H1 (cell line): ENCODE results near the gene SLC35G6. TPM values are rescaled to one million over a fixed set of nuclear protein-coding genes. Genes with fewer than 3 reads are reported as not detected.

Experiments
- CTCF ChIA-PET: fragments of 300-600 bp; sonication (Branson Sonifier 250); formaldehyde crosslinking; loops from one replicate; lab custom pipeline; 2021; ENCODE audit not compliant: partially characterized antibody; lab: Charles Lee
- POLR2A ChIA-PET: fragments of 300-600 bp; sonication (Branson Sonifier 250); formaldehyde crosslinking; loops from one replicate; lab custom pipeline; 2021; ENCODE audit warnings: inconsistent platforms; ENCODE audit not compliant: partially characterized antibody; lab: Charles Lee
- DNase-seq, 2 experiments: peaks; one replicate each; pipeline versions ENCODE4 v3.0.0 to v3.0.0-alpha.2; 2010 to 2022; ENCODE audit warnings: low spot score in 2 of 2, low read depth in 1 of 2, mixed read lengths in 1 of 2
- FAIRE-seq: peaks from 2 replicates; lab custom pipeline; 2011; peaks lifted over from hg19 to GRCh38; lab: Jason Lieb, UNC
- H2AFZ ChIP-seq: 2 replicates; pipeline ENCODE4 v1.8.1; 2012; ENCODE audit warnings: low read length, inconsistent platforms
- H2AK5ac ChIP-seq: 2 replicates; pipeline ENCODE4 v1.6.1; 2013; ENCODE audit warnings: low read depth, low read length
- H2BK120ac ChIP-seq: replicated peaks from 2 replicates; pipeline ENCODE3; 2013; ENCODE audit warnings: low read depth, low read length, inconsistent platforms
- H2BK12ac ChIP-seq: 2 replicates; pipeline ENCODE4 v1.6.1; 2013; ENCODE audit warnings: low read depth, low read length
- H2BK15ac ChIP-seq: 2 replicates; pipeline ENCODE4 v1.6.1; 2013; ENCODE audit warnings: low read length
- H2BK20ac ChIP-seq: 2 replicates; pipeline ENCODE4 v1.6.1; 2013; ENCODE audit warnings: low read length
- H2BK5ac ChIP-seq: 2 replicates; pipeline ENCODE4 v1.6.1; 2013; ENCODE audit warnings: low read depth, low read length
- H3K14ac ChIP-seq: 2 replicates; pipeline ENCODE4 v1.6.1; 2013; ENCODE audit warnings: inconsistent platforms; ENCODE audit not compliant: insufficient read length
- H3K18ac ChIP-seq: 2 replicates; pipeline ENCODE4 v1.6.1; 2013; ENCODE audit warnings: low read length; ENCODE audit errors: extremely low read depth
- H3K23ac ChIP-seq: 2 replicates; pipeline ENCODE4 v1.6.1; 2013; ENCODE audit warnings: inconsistent platforms; ENCODE audit not compliant: insufficient read length
- H3K23me2 ChIP-seq: 2 replicates; pipeline ENCODE4 v1.6.1; 2013; ENCODE audit warnings: low read depth, low read length
- H3K27ac ChIP-seq: 2 replicates; pipeline ENCODE4 v1.6.1; 2011; ENCODE audit warnings: low read depth, low read length, inconsistent platforms
- H3K27me3 ChIP-seq, 4 experiments: replicated peaks in 1 of 4; 1 replicate in 1 of 4; 2 replicates in 3 of 4; pipeline versions ENCODE4 v1.6.1 to v1.8.1; 2011 to 2013; ENCODE audit warnings: low read length in 3 of 4, mild to moderate bottlenecking in 3 of 4, inconsistent platforms in 2 of 4, mixed read lengths in 2 of 4, moderate library complexity in 1 of 4; ENCODE audit not compliant: control insufficient read depth in 3 of 4, insufficient read depth in 3 of 4; ENCODE audit errors: extremely low read depth in 1 of 4
- H3K36me3 ChIP-seq, 4 experiments: 2 replicates each; pipeline versions ENCODE4 v1.6.1 to v1.8.1; 2011 to 2013; ENCODE audit warnings: mild to moderate bottlenecking in 4 of 4, low read length in 3 of 4, moderate library complexity in 2 of 4, control low read depth in 1 of 4, inconsistent platforms in 1 of 4; ENCODE audit not compliant: insufficient read depth in 4 of 4, control insufficient read depth in 2 of 4
- H3K4ac ChIP-seq: replicated peaks from 2 replicates; pipeline ENCODE3; 2013; ENCODE audit warnings: low read length, low read depth, mixed read lengths, inconsistent platforms; ENCODE audit not compliant: insufficient read length
- H3K4me1 ChIP-seq, 4 experiments: replicated peaks in 1 of 4; 1 replicate in 1 of 4; 2 replicates in 3 of 4; pipeline versions ENCODE4 v1.6.1 to v1.8.1; 2011 to 2013; ENCODE audit warnings: low read length in 3 of 4, inconsistent platforms in 2 of 4, mixed read lengths in 1 of 4; ENCODE audit not compliant: insufficient read depth in 4 of 4, control insufficient read depth in 3 of 4
- H3K4me2 ChIP-seq, 2 experiments: 2 replicates each; pipeline versions ENCODE4 v1.6.1 to v1.8.1; 2011 to 2013; ENCODE audit warnings: low read depth in 2 of 2, low read length in 2 of 2, control low read depth in 1 of 2, inconsistent platforms in 1 of 2, mild to moderate bottlenecking in 1 of 2; ENCODE audit not compliant: insufficient read depth in 1 of 2
- H3K4me3 ChIP-seq, 4 experiments: fragments of 200-600, 300-600 bp in 1 of 4; sonication (generic), shearing (Covaris generic), sonication (Bioruptor Twin) in 1 of 4; 2 replicates each; pipeline versions ENCODE4 v1.5.1 to v1.8.1; 2011 to 2016; ENCODE audit warnings: low read length in 4 of 4, low read depth in 3 of 4, control low read depth in 2 of 4, inconsistent platforms in 2 of 4, mild to moderate bottlenecking in 2 of 4, mixed read lengths in 1 of 4, moderate library complexity in 1 of 4; ENCODE audit not compliant: insufficient read depth in 2 of 4; ENCODE audit errors: extremely low read depth in 1 of 4
- H3K56ac ChIP-seq: replicated peaks from 2 replicates; pipeline ENCODE3; 2013; ENCODE audit warnings: low read depth, mild to moderate bottlenecking, mixed read lengths, low read length, inconsistent platforms; ENCODE audit not compliant: insufficient read length
- H3K79me1 ChIP-seq: 2 replicates; pipeline ENCODE4 v1.6.1; 2013; ENCODE audit warnings: low read depth, low read length, control low read depth
- H3K79me2 ChIP-seq, 2 experiments: 2 replicates each; pipeline versions ENCODE4 v1.6.1 to v1.8.1; 2012 to 2013; ENCODE audit warnings: low read length in 2 of 2, mild to moderate bottlenecking in 2 of 2, inconsistent platforms in 1 of 2; ENCODE audit not compliant: insufficient read depth in 2 of 2, control insufficient read depth in 1 of 2
- H3K9ac ChIP-seq, 4 experiments: replicated peaks in 1 of 4; 1 replicate in 1 of 4; 2 replicates in 3 of 4; pipeline versions ENCODE4 v1.6.1 to v1.8.1; 2011 to 2013; ENCODE audit warnings: low read depth in 3 of 4, low read length in 3 of 4, control low read depth in 2 of 4, mild to moderate bottlenecking in 2 of 4, moderate library complexity in 2 of 4, inconsistent platforms in 1 of 4; ENCODE audit errors: extremely low read depth in 1 of 4
- H3K9me3 ChIP-seq, 2 experiments: 2 replicates each; pipeline versions ENCODE4 v1.6.1 to v1.8.1; 2012 to 2013; ENCODE audit warnings: mild to moderate bottlenecking in 2 of 2, moderate library complexity in 2 of 2, control low read depth in 1 of 2, inconsistent platforms in 1 of 2, low read depth in 1 of 2, low read length in 1 of 2, mixed read lengths in 1 of 2; ENCODE audit not compliant: insufficient read depth in 2 of 2
- H4K20me1 ChIP-seq, 2 experiments: replicated peaks in 1 of 2; 2 replicates each; pipeline versions ENCODE3 to v1.8.1; 2011 to 2013; ENCODE audit warnings: inconsistent platforms in 2 of 2, low read length in 2 of 2, mild to moderate bottlenecking in 1 of 2; ENCODE audit not compliant: insufficient read depth in 2 of 2, control insufficient read depth in 1 of 2
- H4K5ac ChIP-seq: 2 replicates; pipeline ENCODE4 v1.6.1; 2013; ENCODE audit warnings: low read length, low read depth, mixed read lengths, inconsistent platforms; ENCODE audit not compliant: insufficient read length
- H4K8ac ChIP-seq: 2 replicates; pipeline ENCODE4 v1.8.0; 2013; ENCODE audit warnings: mild to moderate bottlenecking, moderate library complexity, low read length, inconsistent platforms; ENCODE audit not compliant: insufficient read depth; ENCODE audit errors: extremely low read depth
- H4K91ac ChIP-seq: replicated peaks from 2 replicates; pipeline ENCODE3; 2013; ENCODE audit warnings: low read length, mixed read lengths, inconsistent platforms; ENCODE audit not compliant: insufficient read length
- EZH2 ChIP-seq: fragments of 200-600 bp; sonication (generic); IDR thresholded peaks from 2 replicates; pipeline ENCODE4 v1.7.1; 2012; ENCODE audit warnings: low read depth, mild to moderate bottlenecking, moderate library complexity, low read length, inconsistent platforms; ENCODE audit not compliant: severe bottlenecking
- WGBS, 2 experiments: shearing (Covaris generic) in 1 of 2; methylation state at CpG; one replicate each; pipeline versions ENCODE4 v1.1.6 to v1.1.7; 2013 to 2015; ENCODE audit warnings: low lambda C conversion rate in 2 of 2, mixed read lengths in 2 of 2, inconsistent platforms in 1 of 2, low coverage in 1 of 2, missing lambda C conversion rate in 1 of 2; ENCODE audit not compliant: insufficient replicate concordance in 2 of 2, insufficient coverage in 1 of 2, insufficient read length in 1 of 2; ENCODE audit errors: extremely low coverage in 1 of 2, missing lambda C conversion rate in 1 of 2; 5-methylcytosine and 5-hydroxymethylcytosine counted together
- polyA plus RNA-seq, 7 experiments: library from polyadenylated mRNA; depleted of rRNA in 3 of 7; stranded (reverse) in 5 of 7; unstranded in 2 of 7; fragments of >200 nt in 5 of 7; fragments of 200-250 nt in 2 of 7; gene quantifications; 1 replicate in 5 of 7; 2 replicates in 1 of 7; 4 replicates in 1 of 7; pipeline versions ENCODE4 v1.2.1 to v1.2.3, GENCODE V29; 2011 to 2013; ENCODE audit warnings: missing spikeins in 2 of 7, mixed read lengths in 2 of 7
- total RNA-seq: library from RNA; stranded (reverse); fragmentation: NEBNext Ultra II Directional; extraction: Animal tissue kit (Norgen Biotek cat#: 25700); gene quantifications from 2 replicates; pipeline ENCODE4 v1.2.1, GENCODE V29; 2021

Gene SLC35G6
- total and polyA plus RNA-seq, 2 of the 8 experiments (the other 6 are each of a cell fraction or from before 2014, with no cell fraction given) = 0.05 TPM; not detected in 1

- Histone ChIP-seq H3K4me3 (no peak overlapping the region), H4K8ac (no peak overlapping the region), H3K79me1 (peaks cover 21% of the 10 kb centered on the region), H3K27me3 (no peaks in the 10 kb centered on the region), H3K56ac (no peak overlapping the region), H3K4ac (no peak overlapping the region), H4K20me1 (peaks cover 24 to 29% of the 10 kb centered on the region in 2 experiments), H2AK5ac (no peak overlapping the region), H2AFZ (no peak overlapping the region), H2BK15ac (no peak overlapping the region), H3K23ac (no peak overlapping the region), H4K91ac (no peak overlapping the region), H3K14ac (no peak overlapping the region), H2BK20ac (no peak overlapping the region), H2BK12ac (no peak overlapping the region), H3K4me1 (no peaks in the 10 kb centered on the region), H3K27ac (no peak overlapping the region), H4K5ac (no peak overlapping the region), H3K79me2 (peaks cover 17 to 42% of the 10 kb centered on the region in 2 experiments), H3K18ac (no peak overlapping the region), H3K4me2 (no peak overlapping the region), H3K23me2 (no peaks in the 10 kb centered on the region), H3K9ac (no peak overlapping the region), H2BK5ac (no peak overlapping the region), H3K36me3 (peaks cover 43 to 63% (median 54%) of the 10 kb centered on the region in 4 experiments), H2BK120ac (no peak overlapping the region), H3K9me3 (no peaks in the 10 kb centered on the region)
- POLR2A ChIA-PET = interaction anchor here (1.0 to 6.3 kb wide), 7 partner anchors 11 to 77 kb away, joined by 3 to 58 read pairs (median 3); partner anchors contain the start of genes FGF11, POLR2A and SPEM1
- no peak for TF ChIP-seq EZH2
- FAIRE-seq (no peak), DNase-seq (no peak)
- WGBS, 2 experiments = 92% methylated on average over 20 of the region's 20 CpGs; no CpG with 5 or more reads in 1 of the 2 experiments
- CTCF ChIA-PET = interaction anchor here (1.7 to 2.8 kb wide), 4 partner anchors 18 to 64 kb away, joined by 7 to 18 read pairs (median 10); partner anchors contain the start of gene SENP3
These were observed 15.4 kb downstream of the SLC35G6 start for GRCh38 chr17:7496470-7497183.
